SHP77 (cell line): ENCODE measurements around the gene NDUFV1.
"Not testable (repeated sequence)": the region's sequence is repeated elsewhere in the genome, so short reads cannot be mapped to it uniquely, and the experiment has no call there.

ENCODE experiments used
- DNase-seq, 2 experiments: peaks; one replicate each; lab custom pipeline; 2025; lab: John Stamatoyannopoulos, UW

The NDUFV1 gene

DNA sequence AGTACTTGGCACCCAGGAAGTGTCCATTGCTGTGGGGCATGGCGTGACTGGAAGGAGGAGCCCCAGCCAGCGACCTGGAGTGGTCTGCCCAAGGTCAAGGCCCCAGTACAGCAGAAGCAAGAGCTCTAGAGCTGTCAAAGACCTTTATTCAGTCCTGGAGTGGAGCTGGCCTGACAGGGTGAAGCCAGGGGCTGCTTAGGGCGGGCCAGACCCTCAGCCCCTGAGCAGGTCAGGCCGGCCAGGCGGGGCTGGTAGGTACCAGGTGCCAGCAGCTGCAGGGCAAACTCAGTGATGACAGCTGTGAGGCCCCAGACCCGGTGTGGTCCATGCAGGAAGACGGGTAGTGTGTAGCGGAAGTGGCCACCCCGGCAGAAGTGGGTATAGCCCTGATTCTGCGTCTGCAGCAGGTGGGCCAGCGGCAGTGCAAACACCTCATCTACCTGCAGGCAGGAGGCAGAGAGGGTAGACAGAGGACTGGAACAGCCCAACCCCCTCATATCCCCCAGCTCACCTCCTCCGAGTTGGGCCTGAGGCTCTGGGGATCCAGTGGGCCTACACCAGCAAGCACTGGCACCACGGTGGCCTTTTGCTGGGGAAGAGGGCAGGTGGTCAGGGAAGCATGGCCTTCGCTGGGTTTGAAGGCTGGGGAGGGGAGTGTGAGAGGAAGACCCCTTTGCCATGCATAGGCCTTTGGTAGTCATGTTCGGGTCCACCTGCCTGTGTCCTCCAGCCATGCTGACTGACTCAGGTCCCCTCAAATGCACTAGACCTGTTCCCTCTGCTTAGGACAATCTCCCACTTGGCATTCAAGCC lies 21.3 kb downstream of the NDUFV1 start:
- peak; percentile 94 to 96 for DNase-seq

DNA sequence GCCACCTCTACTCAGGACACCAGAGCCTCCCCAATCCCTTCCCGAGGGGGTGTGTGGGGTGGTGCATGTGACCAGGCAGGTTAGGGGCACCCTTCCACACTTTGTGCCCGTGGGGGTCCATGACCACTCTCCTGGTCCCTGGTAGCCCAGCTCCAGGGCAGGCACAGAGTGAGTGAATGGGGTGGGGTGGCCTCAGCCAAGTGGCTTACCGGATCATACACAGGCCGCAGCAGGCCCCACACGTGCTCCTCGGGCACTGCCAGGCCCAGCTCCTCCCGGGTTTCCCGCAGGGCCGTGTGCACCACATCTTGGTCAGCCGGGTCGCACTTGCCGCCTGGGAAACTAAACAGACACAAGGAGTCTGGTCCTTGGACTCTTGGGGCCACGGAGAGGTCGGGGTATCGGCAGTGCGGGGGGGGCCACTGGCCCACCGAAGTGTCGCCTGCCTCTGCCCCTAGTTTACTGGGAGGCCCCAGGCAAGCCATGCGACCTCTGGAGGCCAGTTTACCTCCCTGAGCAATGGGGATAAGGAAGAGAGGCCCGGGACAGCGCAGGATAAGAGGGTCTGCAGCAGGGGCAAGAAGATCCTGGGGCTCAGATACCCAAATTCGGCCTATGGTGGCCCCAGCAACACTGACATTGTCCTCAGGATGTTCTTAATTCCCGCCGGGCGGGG lies 22.1 kb downstream of the NDUFV1 start:
- DNase-seq = peak; percentile 83 to 87

DNA sequence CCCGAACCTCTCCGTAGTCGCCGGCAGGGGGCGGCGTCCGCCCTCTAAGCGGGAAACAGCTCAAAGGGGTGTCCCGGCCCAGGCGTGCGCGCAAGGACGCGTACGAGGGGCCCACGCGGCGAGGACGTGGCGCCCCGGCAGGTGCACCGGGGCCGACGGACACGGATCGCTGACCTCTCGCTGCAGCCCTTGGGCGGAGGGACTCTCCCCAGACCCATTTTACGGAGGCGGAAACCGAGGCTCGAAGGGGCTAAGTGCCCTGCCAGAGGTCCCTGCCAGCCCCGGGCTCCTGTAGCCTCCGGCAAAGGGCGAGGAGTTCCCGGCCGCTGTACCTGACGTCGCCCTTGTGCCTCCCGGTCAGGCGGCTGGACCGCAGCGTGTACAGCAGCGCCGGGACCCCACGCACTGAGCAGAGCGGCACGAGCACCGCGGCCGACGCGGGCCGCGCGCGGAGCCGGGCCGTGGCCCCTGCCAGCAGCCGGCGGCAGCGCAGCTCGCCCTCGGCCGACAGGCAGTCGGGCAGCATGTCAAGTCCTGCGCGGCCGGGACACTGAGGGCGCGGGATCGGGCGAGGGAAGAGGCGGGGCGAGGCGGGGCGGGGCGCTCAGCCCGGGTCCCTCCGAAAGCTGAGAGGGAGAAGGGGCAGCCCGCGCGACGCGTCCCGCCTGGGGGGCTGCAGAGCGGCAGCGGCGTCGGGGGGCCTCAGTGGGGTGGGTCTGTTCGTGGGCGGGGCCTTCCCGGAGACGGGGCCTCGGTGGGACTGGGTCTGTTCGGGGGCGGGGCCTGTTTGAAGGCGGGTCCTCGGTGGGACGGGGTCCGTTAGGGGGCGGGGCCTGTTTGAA lies 22.9 kb downstream of the NDUFV1 start, which contains the start of gene NUDT8:
Gene NUDT8 (minus strand): TSS at position 552 of the 842 bp plus-strand sequence. CDS start 26 bp downstream, at position 526.
- peak; percentile 88 to 94 for DNase-seq

DNA sequence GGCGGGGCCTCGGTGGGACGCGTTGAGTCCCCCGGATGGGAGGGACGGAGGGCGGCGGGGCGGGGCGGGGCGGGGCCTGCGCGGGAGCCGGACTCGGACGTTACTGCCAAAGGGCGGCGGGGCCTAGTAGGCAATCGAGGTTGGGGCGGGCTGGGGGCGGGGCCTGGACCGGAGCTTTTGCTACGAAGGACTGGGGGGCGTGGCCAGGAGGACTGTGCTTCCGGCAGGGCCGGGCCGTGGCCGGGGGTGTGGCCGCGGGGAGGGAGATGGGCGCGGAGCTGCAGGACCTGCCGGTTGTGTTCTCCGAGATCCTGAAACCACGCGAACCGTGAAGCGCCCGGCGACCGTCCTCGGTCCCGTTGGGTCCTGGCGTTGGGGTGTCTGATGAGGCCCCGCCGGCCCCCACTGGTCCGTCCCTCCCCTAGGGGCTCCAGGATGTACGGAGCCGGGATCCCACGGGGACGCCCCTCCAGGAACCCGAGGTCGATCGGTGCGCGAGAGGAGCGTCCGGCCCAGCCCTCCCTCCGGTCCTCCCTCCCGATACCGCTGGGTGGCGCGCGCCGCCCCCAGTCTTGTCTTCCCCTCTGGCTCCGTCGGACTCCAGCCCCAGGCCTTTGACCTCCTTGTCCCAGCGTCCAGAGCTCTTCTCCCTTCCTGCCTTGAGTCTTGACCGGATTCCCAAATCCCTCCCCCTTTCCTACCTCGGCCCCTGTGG lies 23.6 kb downstream of the NDUFV1 start:
- peak; percentile 97 to 99 for DNase-seq

DNA sequence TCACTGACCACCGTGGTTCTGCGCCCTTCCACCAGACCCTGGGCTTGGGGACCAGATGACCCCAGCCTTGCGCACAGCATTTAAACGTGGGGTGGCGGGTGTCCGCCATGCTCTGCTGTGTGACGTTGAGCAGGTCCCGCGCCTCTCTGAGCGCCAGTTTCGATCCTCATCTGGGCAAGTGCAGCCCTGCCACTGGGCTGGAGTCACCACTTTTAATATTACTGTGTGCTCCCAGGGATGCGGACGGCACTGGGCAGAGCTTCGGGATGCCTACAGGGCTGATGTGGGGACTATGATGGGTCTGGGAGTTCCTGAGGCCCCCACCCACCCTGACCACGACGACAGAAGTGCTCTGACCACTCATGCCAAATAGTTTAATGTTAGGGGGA lies 24.2 kb downstream of the NDUFV1 start:
- no peak for DNase-seq

GRCh38 chr11:67631411-67631810 lies 24.7 kb downstream of the NDUFV1 start:
- no peak for DNase-seq

DNA sequence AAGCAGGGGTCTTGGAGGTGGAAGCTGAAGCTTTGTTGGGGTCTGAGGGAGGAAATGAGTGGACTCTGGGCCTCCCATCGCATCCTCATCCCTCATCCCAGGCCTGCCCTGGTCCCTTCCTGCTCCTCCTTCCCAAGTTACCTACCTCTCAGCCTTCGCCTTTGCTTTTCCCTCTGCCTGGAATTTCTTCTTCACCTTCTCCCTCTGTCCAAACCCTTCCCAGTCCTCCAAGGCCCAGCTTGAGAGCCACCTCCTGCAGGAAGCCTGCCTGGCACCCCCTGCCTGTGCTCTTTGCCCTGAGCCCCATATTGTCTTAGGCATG lies 25.1 kb downstream of the NDUFV1 start:
- no peak for DNase-seq

GRCh38 chr11:67632175-67632981 lies 25.6 kb downstream of the NDUFV1 start:
- DNase-seq = peak; percentile 66 to 76

DNA sequence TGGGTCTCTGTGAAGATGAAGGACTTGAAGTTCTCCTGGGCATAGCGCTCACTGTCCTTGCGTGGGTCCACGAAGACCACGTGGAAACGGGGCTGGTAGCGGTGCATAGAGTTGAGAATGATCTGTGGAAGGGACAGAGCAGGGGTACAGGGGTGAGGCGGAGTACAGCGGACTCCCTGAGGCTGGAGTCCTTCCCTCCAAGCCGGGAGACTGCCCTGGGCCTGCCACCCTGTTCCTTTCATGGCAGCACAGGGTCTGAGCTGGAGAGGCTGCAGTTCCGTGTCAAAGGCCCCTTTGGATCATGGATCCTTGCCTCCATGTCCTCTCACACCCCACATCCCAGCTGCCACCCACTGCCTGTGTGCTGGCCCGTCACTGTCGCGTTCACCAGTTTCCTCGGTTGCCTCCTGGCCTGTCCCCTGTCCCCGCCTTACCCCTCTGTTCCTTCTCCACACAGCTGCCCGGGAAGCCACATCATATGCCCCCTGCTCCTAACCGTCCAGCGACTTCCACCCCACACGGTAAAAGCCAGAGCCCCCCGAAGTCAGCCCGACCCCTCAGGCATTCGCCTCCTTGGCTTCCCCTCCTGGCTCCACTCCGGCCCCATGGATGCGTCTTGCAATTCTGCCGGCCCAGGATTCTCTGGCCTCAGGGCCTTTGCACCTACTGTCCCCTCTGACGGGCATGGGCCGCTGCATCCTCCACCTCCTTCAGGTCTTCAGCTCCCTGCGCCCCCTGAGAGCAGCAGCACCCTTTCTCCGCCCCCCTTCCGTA lies 26.4 kb downstream of the NDUFV1 start:
- no peak for DNase-seq

- DNase-seq = no peak
Observed at GRCh38 chr11:67633758-67634365, 27.1 kb downstream of the NDUFV1 start.

DNA sequence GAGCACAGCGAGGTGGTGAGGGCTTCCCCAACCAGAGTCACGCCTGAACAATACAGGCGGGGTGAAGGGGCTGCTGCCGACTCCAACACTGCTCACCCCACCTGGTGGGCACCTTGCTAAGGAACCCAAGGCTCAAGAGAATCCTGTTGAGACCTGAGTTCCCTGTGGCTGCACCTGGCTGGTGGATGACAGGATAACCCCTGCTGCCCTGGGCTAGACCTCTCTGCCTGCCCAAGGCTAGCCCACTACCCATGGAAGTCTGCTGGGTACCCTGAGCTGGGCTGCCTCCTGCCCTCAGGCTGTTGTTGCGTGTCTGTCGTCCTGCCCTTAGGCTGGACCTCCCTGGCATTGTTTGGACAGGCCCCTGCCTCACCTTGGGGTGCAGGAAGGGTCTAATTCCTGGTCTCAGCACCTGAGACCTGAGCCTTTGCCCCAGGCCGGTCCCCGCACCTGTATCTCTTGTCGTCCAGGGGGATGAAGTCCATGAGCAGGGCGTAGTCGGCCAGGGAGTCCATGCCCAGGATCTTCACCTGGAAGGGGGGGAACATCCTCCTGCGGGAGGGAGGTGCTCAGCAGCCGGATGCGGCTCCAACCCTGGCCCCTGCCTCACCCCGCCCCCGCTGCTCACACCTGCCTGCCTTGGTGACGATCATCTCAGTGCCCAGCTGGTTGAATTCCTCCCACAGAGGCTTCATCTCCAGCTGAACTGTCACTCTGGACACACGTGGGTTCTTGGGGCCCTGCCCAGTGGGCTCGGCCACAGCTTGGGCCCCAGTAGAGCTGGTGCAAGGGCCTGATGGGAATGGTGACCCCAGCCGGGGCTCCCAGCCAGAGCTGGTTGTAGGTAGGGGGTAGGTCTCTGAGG lies 27.9 kb downstream of the NDUFV1 start:
- peak; percentile 73 to 84 for DNase-seq

- no peak for DNase-seq
Observed at GRCh38 chr11:67635231-67635521, 28.4 kb downstream of the NDUFV1 start.

GRCh38 chr11:67636962-67637361 lies 30.2 kb downstream of the NDUFV1 start:
- no peak for DNase-seq

DNA sequence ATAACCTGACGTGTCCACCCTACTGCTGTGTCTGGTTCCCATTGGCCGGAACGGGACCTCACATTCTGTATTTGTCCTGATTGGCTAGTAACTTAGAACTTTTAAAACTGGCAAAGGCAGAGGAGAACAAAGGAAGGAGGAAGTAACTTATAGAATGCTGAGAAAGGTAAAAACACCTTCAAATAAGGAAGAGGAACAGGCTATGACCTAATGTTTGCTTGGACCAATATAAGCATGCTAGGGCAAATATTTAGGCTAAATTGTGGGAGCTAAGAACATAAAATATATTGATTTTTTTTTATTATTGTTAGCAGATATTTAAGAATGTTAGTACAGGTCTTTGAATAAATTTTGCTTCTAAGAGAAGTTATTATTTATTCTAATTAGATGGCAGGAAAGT lies 30.7 kb downstream of the NDUFV1 start:
- not testable (repeated sequence) for DNase-seq

DNA sequence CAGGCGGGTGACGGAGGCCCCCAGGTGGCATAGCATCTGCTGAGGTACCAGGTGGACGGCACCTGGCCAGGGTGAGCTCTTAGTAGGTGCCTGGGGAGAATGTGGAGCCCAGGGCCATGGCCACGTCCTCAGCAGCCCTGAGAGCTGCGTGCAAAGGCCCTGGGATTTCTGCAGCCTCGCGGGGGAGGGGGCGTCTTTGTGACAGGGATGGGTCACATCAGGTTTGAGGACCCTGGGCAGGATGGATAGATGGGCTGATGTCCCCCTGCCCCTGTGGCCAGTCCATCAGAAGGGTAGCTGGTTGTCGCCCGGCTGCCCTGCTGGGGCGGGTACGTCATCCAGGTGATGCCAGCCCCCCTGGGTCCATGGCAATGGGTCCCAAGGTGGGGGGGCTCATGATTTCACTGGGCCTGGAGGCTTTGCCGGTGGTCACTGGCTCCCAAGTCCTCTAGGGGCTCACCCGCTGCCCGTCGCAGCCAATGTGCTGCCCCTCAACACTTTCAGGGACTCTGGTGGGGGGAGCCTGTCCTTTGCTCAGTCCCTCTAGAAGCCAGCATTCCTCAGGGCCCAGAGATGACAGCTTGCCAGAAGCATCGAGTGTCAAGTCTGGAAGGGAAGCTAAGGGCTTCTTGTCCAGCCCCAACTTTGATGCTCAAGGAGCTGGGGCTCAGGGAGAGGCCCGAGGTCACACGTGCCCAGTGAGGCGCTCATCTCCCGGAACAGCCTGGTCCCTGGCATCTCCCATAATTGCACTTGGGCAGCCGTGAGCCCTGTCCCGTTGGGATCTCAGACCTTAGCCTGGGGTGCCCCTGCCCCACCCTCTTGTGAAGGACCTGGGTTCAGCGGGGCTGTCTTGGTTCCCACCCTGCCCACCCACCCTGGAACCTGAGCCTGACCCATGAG lies 32.0 kb downstream of the NDUFV1 start:
- no peak for DNase-seq

DNA sequence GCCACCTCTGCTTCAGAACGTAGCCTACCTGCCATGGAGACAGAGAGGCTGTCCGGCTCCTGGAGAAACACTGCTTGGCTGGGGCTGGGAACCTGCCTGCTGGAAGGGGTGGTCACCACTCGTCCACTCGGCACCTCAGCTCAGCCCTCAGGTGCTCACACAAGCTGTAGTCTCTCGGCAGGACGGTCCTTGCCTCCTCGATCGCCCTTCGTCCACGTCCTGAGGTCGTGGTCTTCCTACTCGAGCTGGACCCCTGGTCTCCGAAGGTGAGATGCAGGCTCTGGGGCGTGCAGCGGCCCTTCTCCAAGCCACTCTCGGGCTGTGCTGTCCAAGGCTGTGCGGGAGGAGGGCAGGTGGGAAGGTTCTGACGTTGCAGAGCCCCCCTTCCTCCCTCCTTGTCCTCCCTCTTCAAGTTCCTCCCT lies 32.7 kb downstream of the NDUFV1 start, which contains the start of gene TBX10:
Gene TBX10 (minus strand): TSS at position 326 of the 422 bp plus-strand sequence. CDS start 291 bp downstream, at position 35.
- no peak for DNase-seq

- DNase-seq = peak; percentile 67 to 75
Observed at GRCh38 chr11:67640021-67640757, 33.5 kb downstream of the NDUFV1 start.
